Thyroid gland (tissue), 4 donors: ENCODE results near the gene CDC14B. TPM values are rescaled to one million over a fixed set of nuclear protein-coding genes. Genes with fewer than 3 reads are reported as not detected.

Experiments used
- DNase-seq, 2 donors: peaks; one replicate each; pipeline ENCODE4 v3.0.0-alpha.2; 2019
- H3K27ac ChIP-seq, 3 donors: fragments of 200-600 bp; sonication (generic); 1 replicate in 2 of 3; 2 replicates in 1 of 3; pipeline ENCODE4 v1.5.1; 2016 to 2019; ENCODE audit warnings: mild to moderate bottlenecking in 1 of 3, moderate library complexity in 1 of 3
- H3K27me3 ChIP-seq: fragments of 200-600 bp; sonication (generic); one replicate; pipeline ENCODE4 v1.5.1; 2019
- H3K36me3 ChIP-seq, 2 donors: fragments of 200-600 bp; sonication (generic); one replicate each; pipeline ENCODE4 v1.5.1; 2016 to 2019
- H3K4me1 ChIP-seq, 2 donors: fragments of 200-600 bp; sonication (generic); one replicate each; pipeline ENCODE4 v1.5.1; 2017 to 2019
- H3K4me3 ChIP-seq, 3 donors: fragments of 200-600 bp; sonication (generic); replicated peaks in 1 of 3; 1 replicate in 2 of 3; 2 replicates in 1 of 3; pipeline ENCODE4 v1.5.1; 2016; ENCODE audit warnings: mild to moderate bottlenecking in 1 of 3
- H3K9me3 ChIP-seq: fragments of 200-600 bp; sonication (generic); one replicate; pipeline ENCODE4 v1.5.1; 2017
- CTCF ChIP-seq, 6 experiments: fragments of 200-600 bp in 3 of 6; fragments of 450-650 bp in 3 of 6; sonication (generic) in 3 of 6; IDR thresholded peaks; one replicate each; pipeline ENCODE4 v1.5.1; 2016 to 2019; ENCODE audit warnings: antibody characterized with exemption in 6 of 6, mild to moderate bottlenecking in 2 of 6, inconsistent platforms in 1 of 6, moderate library complexity in 1 of 6
- POLR2A ChIP-seq, 2 donors: fragments of 450-650 bp; IDR thresholded peaks; one replicate each; pipeline ENCODE4 v1.6.1; 2017; ENCODE audit warnings: antibody characterized with exemption in 2 of 2, mild to moderate bottlenecking in 2 of 2, moderate library complexity in 1 of 2
- WGBS, 2 donors: methylation state at CpG; one replicate each; pipeline ENCODE4 v1.1.5; 2017; 5-methylcytosine and 5-hydroxymethylcytosine counted together
- intact Hi-C: fragments of 100-400 bp; cut with DNase I; formaldehyde crosslinking; loops from one replicate; pipeline ENCODE4 v1.15.1; 2023
- total RNA-seq, 4 donors: library from RNA; depleted of rRNA; stranded (reverse); fragments of >200 nt; gene quantifications; one replicate each; pipeline ENCODE4 v1.2.3, GENCODE V29; 2016

The CDC14B gene
- total RNA-seq, 4 donors from 2014 or later = 39.7 to 87.4 (median 56.3) TPM

GRCh38 chr9:96485280-96485679 lies 134.4 kb downstream of the CDC14B start:
- no peaks in the 10 kb centered on the region for H3K9me3 ChIP-seq
- H3K36me3 ChIP-seq = peaks cover 8 to 10% of the 10 kb centered on the region in 2 donors
- intact Hi-C loops = no loop called here
- peaks cover 14 to 30% of the 10 kb centered on the region in 2 donors for H3K4me1 ChIP-seq
- 92 to 95% methylated on average over 15 to 16 of the region's 16 CpGs for WGBS, 2 donors
- TF ChIP-seq POLR2A (IDR thresholded peaks at IDR 0.05) (no peak), CTCF (IDR thresholded peaks at IDR 0.05) (no peak)
- H3K4me3 ChIP-seq = no peak overlapping the region
- H3K27ac ChIP-seq = peak overlapping the region in 2 of 3 donors; percentile 88 to 89
- DNase-seq = no peak
- H3K27me3 ChIP-seq = no peaks in the 10 kb centered on the region

GRCh38 chr9:96484521-96484931 lies 135.1 kb downstream of the CDC14B start:
- DNase-seq = no peak
- intact Hi-C loops = no loop called here
- Histone ChIP-seq H3K9me3 (no peaks in the 10 kb centered on the region), H3K27ac (no peak overlapping the region), H3K27me3 (no peaks in the 10 kb centered on the region), H3K4me3 (no peak overlapping the region), H3K4me1 (peaks cover 14 to 30% of the 10 kb centered on the region in 2 donors), H3K36me3 (peaks cover 2 to 5% of the 10 kb centered on the region in 2 donors)
- 91 to 92% methylated on average over 4 of the region's 4 CpGs for WGBS, 2 donors
- TF ChIP-seq CTCF (IDR thresholded peaks at IDR 0.05) (no peak), POLR2A (IDR thresholded peaks at IDR 0.05) (no peak)

- Histone ChIP-seq H3K27me3 (no peaks in the 10 kb centered on the region), H3K4me3 (no peak overlapping the region), H3K36me3 (peaks cover 0 to 5% of the 10 kb centered on the region in 2 donors), H3K4me1 (peaks cover 14 to 30% of the 10 kb centered on the region in 2 donors), H3K27ac (no peak overlapping the region), H3K9me3 (no peaks in the 10 kb centered on the region)
- TF ChIP-seq CTCF (IDR thresholded peaks at IDR 0.05) (no peak), POLR2A (IDR thresholded peaks at IDR 0.05) (no peak)
- intact Hi-C loops = no loop called here
- WGBS, 2 donors = 53 to 56% methylated on average over 3 of the region's 3 CpGs
- DNase-seq = no peak
These were observed 135.8 kb downstream of the CDC14B start for GRCh38 chr9:96483733-96484390.

GRCh38 chr9:96483197-96483596 lies 136.4 kb downstream of the CDC14B start:
- TF ChIP-seq CTCF (IDR thresholded peaks at IDR 0.05) (no peak), POLR2A (IDR thresholded peaks at IDR 0.05) (no peak)
- Histone ChIP-seq H3K9me3 (no peaks in the 10 kb centered on the region), H3K4me3 (no peak overlapping the region), H3K27me3 (no peaks in the 10 kb centered on the region), H3K4me1 (peaks cover 14 to 30% of the 10 kb centered on the region in 2 donors), H3K27ac (no peak overlapping the region), H3K36me3 (no peaks in the 10 kb centered on the region)
- 96% methylated on average over 4 of the region's 4 CpGs for WGBS, 2 donors
- no peak for DNase-seq
- intact Hi-C loops = no loop called here

- H3K27ac ChIP-seq = no peak overlapping the region
- H3K9me3 ChIP-seq = no peaks in the 10 kb centered on the region
- peaks cover 14 to 23% of the 10 kb centered on the region in 2 donors for H3K4me1 ChIP-seq
- 70 to 95% methylated on average over 2 of the region's 2 CpGs for WGBS, 2 donors
- no peak for TF ChIP-seq POLR2A (IDR thresholded peaks at IDR 0.05)
- no peak for TF ChIP-seq CTCF (IDR thresholded peaks at IDR 0.05)
- DNase-seq = no peak
- no peak overlapping the region for H3K4me3 ChIP-seq
- H3K36me3 ChIP-seq = no peaks in the 10 kb centered on the region
- intact Hi-C loops = no loop called here
- H3K27me3 ChIP-seq = no peaks in the 10 kb centered on the region
These were observed 137.2 kb downstream of the CDC14B start for GRCh38 chr9:96482476-96482875.
